A172 (cell line): ENCODE measurements around the gene AKT1. TPM values are rescaled to one million over a fixed set of nuclear protein-coding genes. Genes with fewer than 3 reads are reported as not detected.

Experiments
- DNase-seq: peaks from one replicate; pipeline ENCODE4 v3.0.0-alpha.2; 2015; ENCODE audit warnings: low spot score
- total RNA-seq: library from RNA; depleted of rRNA; stranded (reverse); fragments of >200 nt; shearing (Covaris generic); gene quantifications from 2 replicates; pipeline ENCODE4 v1.2.3, GENCODE V29; 2014; rRNA removed

The AKT1 gene
- total RNA-seq, 1 experiment from 2014 or later, result 107 TPM

DNA sequence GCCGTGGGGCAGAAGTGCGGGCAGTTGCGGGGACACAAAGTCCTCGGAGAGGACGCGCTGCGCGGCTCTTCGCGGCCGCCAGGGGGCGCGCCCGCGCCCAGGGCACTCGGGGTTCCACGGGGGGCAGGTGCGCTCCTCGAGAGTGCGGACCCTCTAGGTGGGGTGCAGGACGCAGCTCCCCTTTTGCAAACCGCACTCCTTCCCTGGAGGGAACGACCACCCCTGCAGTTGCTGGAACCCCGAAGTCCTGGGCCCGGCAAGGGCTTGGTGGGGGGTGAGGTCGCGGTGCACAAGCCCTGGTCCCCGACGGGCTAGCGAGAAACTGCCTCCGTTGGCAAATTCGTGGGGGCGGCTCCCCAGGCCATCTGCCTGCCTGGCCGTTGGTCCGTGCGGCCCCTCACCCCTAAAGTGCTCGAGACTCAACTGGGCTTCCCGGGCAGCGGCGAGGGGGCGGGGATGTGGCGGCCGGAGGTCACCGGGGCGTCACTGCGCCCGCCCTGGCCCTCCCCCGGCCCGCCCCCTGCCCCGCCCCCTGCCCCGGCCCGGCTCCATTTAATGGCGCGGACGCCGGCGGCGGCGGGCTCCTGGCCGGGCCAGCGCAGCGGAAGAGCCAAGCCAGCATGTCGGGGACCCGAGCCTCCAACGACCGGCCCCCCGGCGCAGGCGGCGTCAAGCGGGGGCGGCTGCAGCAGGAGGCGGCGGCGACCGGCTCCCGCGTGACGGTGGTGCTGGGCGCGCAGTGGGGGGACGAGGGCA is 71.7 kb downstream of the AKT1 start, which contains the start of gene ADSS1:
TSS of gene ADSS1 (plus strand) at position 579 of the 756 bp plus-strand sequence. CDS start at position 621, 42 bp downstream.
- DNase-seq, result no peak

DNA sequence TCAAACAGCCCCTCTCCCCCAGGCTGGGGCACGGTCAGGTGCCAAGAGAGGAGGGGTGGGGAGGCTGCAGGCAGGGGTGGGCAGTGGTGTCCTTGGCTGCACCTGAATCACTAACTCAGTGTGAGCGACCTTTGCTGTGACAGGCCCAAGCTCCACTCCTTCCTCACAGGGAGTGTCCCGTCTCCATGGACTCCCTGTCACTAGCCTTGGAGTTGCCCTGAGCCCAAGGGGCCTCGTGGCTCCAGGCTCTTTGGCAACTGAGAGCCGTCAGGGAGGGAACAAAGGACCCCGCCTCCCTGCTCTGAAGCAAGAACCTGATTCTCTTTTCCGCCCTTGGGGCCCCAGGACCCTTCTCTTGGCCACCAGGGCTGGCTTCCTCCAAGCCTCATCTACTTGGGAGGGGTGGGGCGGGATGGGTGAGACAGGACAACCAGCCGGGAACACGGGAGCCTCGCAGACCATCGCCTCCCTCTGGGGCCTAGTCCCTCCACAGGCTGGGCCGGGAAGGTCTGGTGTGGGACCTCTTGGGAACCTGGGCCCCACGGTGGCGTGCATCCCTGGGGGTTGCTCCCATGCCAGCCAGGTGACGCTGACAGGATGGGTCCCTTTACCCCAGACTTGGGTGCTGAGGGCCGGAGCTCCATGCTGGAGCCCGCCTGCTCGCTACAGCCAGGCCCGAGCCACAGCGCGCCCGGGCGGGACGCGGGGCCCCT is 72.5 kb downstream of the AKT1 start:
- no peak for DNase-seq

DNA sequence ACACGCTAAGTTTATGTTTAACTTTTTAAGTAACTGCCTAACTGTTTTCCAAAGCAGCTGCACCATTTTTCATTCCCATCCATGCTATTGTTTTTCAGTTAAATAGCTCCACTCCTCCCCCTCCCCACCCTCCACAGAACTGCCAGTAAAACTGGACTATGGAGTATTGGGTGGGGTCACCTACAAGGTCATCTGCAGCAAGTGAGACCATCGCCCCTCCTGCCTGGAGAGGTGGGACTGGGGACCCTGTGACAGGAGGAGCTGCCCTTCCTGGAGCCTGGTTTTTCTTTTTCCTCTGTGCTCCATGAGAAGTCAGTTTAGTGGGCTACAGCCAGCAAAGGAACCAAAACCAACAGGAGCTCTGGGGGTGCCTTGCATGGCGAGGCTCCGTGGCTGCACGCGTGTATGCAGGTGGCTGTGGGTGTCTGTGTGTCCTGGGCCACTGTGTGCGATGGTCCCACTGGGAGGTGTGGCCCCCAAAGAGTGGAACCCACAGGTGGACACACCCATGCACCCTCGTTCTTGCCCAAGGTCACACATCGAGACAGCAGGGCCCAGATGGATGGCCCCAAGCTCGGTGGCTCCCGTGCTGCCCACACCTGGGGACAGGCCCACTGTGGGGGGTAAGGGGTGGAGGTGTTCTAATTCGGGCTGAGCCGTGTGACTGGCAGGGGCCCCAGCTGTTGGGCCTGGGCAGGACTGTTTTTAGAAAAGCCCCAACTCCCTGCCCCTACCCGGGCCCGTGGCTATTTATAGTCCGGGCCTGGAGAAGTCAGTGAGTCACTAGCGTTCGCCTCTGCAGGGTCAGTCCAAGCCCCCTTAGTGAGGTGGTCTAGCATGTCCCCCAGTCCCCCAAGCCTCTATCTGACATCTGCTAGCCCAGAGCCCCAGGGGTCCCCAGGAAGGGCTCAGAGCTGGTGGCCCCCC is 73.8 kb downstream of the AKT1 start:
- DNase-seq, result no peak

Other genes starting within 250 kb of the AKT1 start
- gene C14orf180, start 216.0 kb downstream of the AKT1 start, total RNA-seq, result not detected in 2 replicates
- gene TMEM179, start 191.0 kb downstream of the AKT1 start, total RNA-seq, result 0.43 TPM in 1 of 2 replicates, not detected in the other
- 93.1 and 98.0 TPM in 2 replicates for gene INF2, start 106.1 kb downstream of the AKT1 start, total RNA-seq
- 3.4 and 3.7 TPM in 2 replicates for gene ADSS1, start 71.5 kb downstream of the AKT1 start, total RNA-seq
- 187 and 210 TPM in 2 replicates for gene SIVA1, start 42.6 kb downstream of the AKT1 start, total RNA-seq
- 2.0 and 4.0 TPM in 2 replicates for gene ZBTB42, start 5.4 kb upstream of the AKT1 start, total RNA-seq
- 9.8 and 11.2 TPM in 2 replicates for gene CEP170B, start 69.5 kb upstream of the AKT1 start, total RNA-seq
- gene PLD4, start 129.1 kb upstream of the AKT1 start, total RNA-seq, result not detected in 2 replicates
- gene AHNAK2, start 182.6 kb upstream of the AKT1 start, total RNA-seq, result 162 and 191 TPM in 2 replicates
- gene CLBA1, start 190.0 kb upstream of the AKT1 start, total RNA-seq, result 9.9 and 11.1 TPM in 2 replicates
- 37.2 and 40.4 TPM in 2 replicates for gene CDCA4, start 225.3 kb upstream of the AKT1 start, total RNA-seq